ENCODE results near the gene SAT2.

The SAT2 gene

GRCh38 chr17:7590743-7591142 is 36.9 kb downstream of the SAT2 start:
- no peak for DNase-seq (ENCODE audit: low spot score)

GRCh38 chr17:7589891-7590691 is 37.5 kb downstream of the SAT2 start, which contains the start of gene SOX15:
Gene SOX15 (minus strand): TSS chr17:7590094. CDS start chr17:7589676, 418 bp downstream.
- no peak for DNase-seq (ENCODE audit: low spot score)

- peak; percentile 87 for DNase-seq (ENCODE audit: low spot score)
Observed at GRCh38 chr17:7589204-7589868, 38.3 kb downstream of the SAT2 start.

- no peak for DNase-seq (ENCODE audit: low spot score)
Observed at GRCh38 chr17:7588553-7589203, 38.9 kb downstream of the SAT2 start.

GRCh38 chr17:7587420-7588151 is 40.0 kb downstream of the SAT2 start:
- no peak for DNase-seq (ENCODE audit: low spot score)

- no peak for DNase-seq (ENCODE audit: low spot score)
Observed at GRCh38 chr17:7586673-7587419, 40.8 kb downstream of the SAT2 start.

- DNase-seq (ENCODE audit: low spot score): peak; percentile 98
Observed at GRCh38 chr17:7583253-7584109, 44.1 kb downstream of the SAT2 start, which contains the start of gene MPDU1. Gene MPDU1 (plus strand): TSS chr17:7583852. CDS start chr17:7583863, 11 bp downstream.

GRCh38 chr17:7582396-7583252 is 45.0 kb downstream of the SAT2 start:
- no peak for DNase-seq (ENCODE audit: low spot score)

GRCh38 chr17:7580604-7581575 is 46.7 kb downstream of the SAT2 start:
- DNase-seq (ENCODE audit: low spot score): no peak

GRCh38 chr17:7579834-7580603 is 47.6 kb downstream of the SAT2 start:
- DNase-seq (ENCODE audit: low spot score): no peak

- no peak for DNase-seq (ENCODE audit: low spot score)
Observed at GRCh38 chr17:7579001-7579833, 48.4 kb downstream of the SAT2 start, which contains the start of gene CD68. Gene CD68 (plus strand): TSS chr17:7579638. CDS start chr17:7579678, 40 bp downstream.

GRCh38 chr17:7577327-7578199 is 50.1 kb downstream of the SAT2 start:
- DNase-seq (ENCODE audit: low spot score): no peak

GRCh38 chr17:7576432-7576937 is 51.1 kb downstream of the SAT2 start:
- DNase-seq (ENCODE audit: low spot score): no peak
